Colonic mucosa (tissue), 4 donors: ENCODE results near the gene MCRIP2. TPM values are rescaled to one million over a fixed set of nuclear protein-coding genes. Genes with fewer than 3 reads are reported as not detected.

Experiments used
- DNase-seq: peaks from one replicate; pipeline ENCODE4 v3.0.0-alpha.2; 2020
- H3K27ac ChIP-seq: fragments of 200-600 bp; one replicate; pipeline ENCODE4 v1.8.0; 2021
- H3K27me3 ChIP-seq: fragments of 200-600 bp; one replicate; pipeline ENCODE4 v1.8.0; 2021
- H3K36me3 ChIP-seq: fragments of 200-600 bp; one replicate; pipeline ENCODE4 v1.8.0; 2021
- H3K4me1 ChIP-seq: fragments of 200-600 bp; one replicate; pipeline ENCODE4 v1.8.0; 2021; ENCODE audit warnings: mild to moderate bottlenecking
- H3K4me3 ChIP-seq: fragments of 200-600 bp; one replicate; pipeline ENCODE4 v1.8.0; 2021
- H3K9ac ChIP-seq, 2 donors: one replicate each; pipeline ENCODE4 v1.7.0; 2013; ENCODE audit warnings: control low read depth in 2 of 2, low read depth in 2 of 2, low read length in 2 of 2
- H3K9me3 ChIP-seq: fragments of 200-600 bp; one replicate; pipeline ENCODE4 v1.8.0; 2021
- intact Hi-C: fragments of 100-400 bp; cut with DNase I; formaldehyde crosslinking; loops from one replicate; pipeline ENCODE4 v1.14.1; 2022
- total RNA-seq, 2 donors: library from RNA; stranded (reverse); fragmentation: NEBNext Ultra II Directional in 1 of 2; extraction: Animal tissue kit (Norgen Biotek cat#: 25700) in 1 of 2; gene quantifications; one replicate each; pipeline ENCODE4 v1.2.1, GENCODE V29; 2021
- TF ChIP-seq, protein P1 (sequence below): fragments of 200-600 bp; IDR thresholded peaks from one replicate; pipeline ENCODE4 v1.8.0; 2022; ENCODE audit warnings: antibody characterized with exemption, mild to moderate bottlenecking
- donor health status: healthy.
- donor health status: DM: no; HTN: no; CAD: no.
- donor health status: DM: no; HTN: no; CAD: no.

The MCRIP2 gene
- total RNA-seq, 2 donors from 2014 or later, result 132 to 158 TPM

GRCh38 chr16:640614-641013 is 1.0 kb upstream of the MCRIP2 start:
- TF ChIP-seq, protein P1, sequence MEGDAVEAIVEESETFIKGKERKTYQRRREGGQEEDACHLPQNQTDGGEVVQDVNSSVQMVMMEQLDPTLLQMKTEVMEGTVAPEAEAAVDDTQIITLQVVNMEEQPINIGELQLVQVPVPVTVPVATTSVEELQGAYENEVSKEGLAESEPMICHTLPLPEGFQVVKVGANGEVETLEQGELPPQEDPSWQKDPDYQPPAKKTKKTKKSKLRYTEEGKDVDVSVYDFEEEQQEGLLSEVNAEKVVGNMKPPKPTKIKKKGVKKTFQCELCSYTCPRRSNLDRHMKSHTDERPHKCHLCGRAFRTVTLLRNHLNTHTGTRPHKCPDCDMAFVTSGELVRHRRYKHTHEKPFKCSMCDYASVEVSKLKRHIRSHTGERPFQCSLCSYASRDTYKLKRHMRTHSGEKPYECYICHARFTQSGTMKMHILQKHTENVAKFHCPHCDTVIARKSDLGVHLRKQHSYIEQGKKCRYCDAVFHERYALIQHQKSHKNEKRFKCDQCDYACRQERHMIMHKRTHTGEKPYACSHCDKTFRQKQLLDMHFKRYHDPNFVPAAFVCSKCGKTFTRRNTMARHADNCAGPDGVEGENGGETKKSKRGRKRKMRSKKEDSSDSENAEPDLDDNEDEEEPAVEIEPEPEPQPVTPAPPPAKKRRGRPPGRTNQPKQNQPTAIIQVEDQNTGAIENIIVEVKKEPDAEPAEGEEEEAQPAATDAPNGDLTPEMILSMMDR, result no peak
- H3K4me1 ChIP-seq, result peaks cover 10% of the 10 kb centered on the region
- peak overlapping the region; percentile 84 to 97 for H3K9ac ChIP-seq
- H3K27me3 ChIP-seq, result no peaks in the 10 kb centered on the region
- H3K27ac ChIP-seq, result no peak overlapping the region
- H3K36me3 ChIP-seq, result no peaks in the 10 kb centered on the region
- no peak overlapping the region for H3K4me3 ChIP-seq
- intact Hi-C loops, result no loop called here
- H3K9me3 ChIP-seq, result no peaks in the 10 kb centered on the region
- no peak for DNase-seq

DNA sequence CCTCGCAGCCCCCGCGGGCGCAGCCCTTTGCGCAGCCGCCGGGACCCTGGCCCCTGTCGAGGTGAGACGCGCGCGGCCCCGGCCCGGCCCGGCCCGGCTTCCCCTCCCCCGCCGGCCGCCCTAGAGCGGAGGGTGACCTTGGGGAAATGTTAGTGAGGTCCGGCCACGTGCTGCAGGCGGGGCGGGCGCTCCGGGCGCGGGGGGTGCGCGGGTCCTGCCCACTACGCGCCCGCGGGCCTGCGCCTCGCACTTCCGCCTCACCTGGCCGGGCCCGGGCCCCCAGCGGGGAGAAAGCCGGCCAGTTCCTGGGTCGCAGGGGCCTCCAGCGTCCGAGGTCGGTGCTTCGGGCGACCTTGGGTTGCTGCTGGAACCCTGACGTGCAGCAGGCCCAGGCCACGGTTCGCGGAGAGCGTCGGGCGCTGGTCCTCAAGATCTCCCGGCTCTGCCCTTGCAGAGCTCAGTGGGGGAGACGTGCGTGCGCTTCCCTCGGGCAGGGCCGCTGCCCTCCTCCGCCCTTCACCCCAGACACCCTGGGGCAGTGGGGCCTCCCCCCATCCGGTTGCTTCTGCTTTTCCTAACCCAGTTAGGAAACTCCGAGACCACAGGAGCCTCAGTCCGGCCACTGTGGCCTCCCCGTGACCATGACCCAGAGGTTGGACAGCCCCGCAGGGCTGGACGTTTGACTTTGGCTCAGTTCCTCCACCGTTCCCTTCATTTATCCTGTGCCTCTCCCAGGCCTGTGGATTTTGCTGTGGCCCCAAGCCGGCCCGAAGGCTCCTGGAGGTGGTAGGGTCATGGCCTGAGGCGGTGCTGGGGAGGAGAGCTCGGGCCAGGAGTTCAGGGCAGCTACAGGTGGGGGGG is 791 bp downstream of the MCRIP2 start:
- peaks cover 23% of the 10 kb centered on the region for H3K4me1 ChIP-seq
- H3K27ac ChIP-seq, result peak overlapping the region; percentile 86
- H3K36me3 ChIP-seq, result no peaks in the 10 kb centered on the region
- H3K9ac ChIP-seq, result peak overlapping the region; percentile 95 to 97
- no peaks in the 10 kb centered on the region for H3K9me3 ChIP-seq
- no peaks in the 10 kb centered on the region for H3K27me3 ChIP-seq
- peak; percentile 81 for DNase-seq
- TF ChIP-seq, protein P1, result no peak
- intact Hi-C loops, result no loop called here
- H3K4me3 ChIP-seq, result peak overlapping the region; percentile 87

GRCh38 chr16:643050-643368 is 1.4 kb downstream of the MCRIP2 start:
- H3K27ac ChIP-seq, result peak overlapping the region; percentile 86
- no peaks in the 10 kb centered on the region for H3K36me3 ChIP-seq
- DNase-seq, result no peak
- peak overlapping the region; percentile 95 to 97 for H3K9ac ChIP-seq
- H3K27me3 ChIP-seq, result no peaks in the 10 kb centered on the region
- H3K9me3 ChIP-seq, result no peaks in the 10 kb centered on the region
- peak overlapping the region; percentile 87 for H3K4me3 ChIP-seq
- intact Hi-C loops, result no loop called here
- H3K4me1 ChIP-seq, result peaks cover 29% of the 10 kb centered on the region
- TF ChIP-seq, protein P1, result no peak

- H3K36me3 ChIP-seq, result no peaks in the 10 kb centered on the region
- H3K4me3 ChIP-seq, result no peak overlapping the region
- intact Hi-C loops, result no loop called here
- peak overlapping the region; percentile 80 for H3K27ac ChIP-seq
- TF ChIP-seq, protein P1, result no peak
- peaks cover 34% of the 10 kb centered on the region for H3K4me1 ChIP-seq
- peak overlapping the region; percentile 12 to 95 for H3K9ac ChIP-seq
- no peaks in the 10 kb centered on the region for H3K9me3 ChIP-seq
- DNase-seq, result no peak
- no peaks in the 10 kb centered on the region for H3K27me3 ChIP-seq
Measured at GRCh38 chr16:644556-644955, 2.9 kb downstream of the MCRIP2 start.

DNA sequence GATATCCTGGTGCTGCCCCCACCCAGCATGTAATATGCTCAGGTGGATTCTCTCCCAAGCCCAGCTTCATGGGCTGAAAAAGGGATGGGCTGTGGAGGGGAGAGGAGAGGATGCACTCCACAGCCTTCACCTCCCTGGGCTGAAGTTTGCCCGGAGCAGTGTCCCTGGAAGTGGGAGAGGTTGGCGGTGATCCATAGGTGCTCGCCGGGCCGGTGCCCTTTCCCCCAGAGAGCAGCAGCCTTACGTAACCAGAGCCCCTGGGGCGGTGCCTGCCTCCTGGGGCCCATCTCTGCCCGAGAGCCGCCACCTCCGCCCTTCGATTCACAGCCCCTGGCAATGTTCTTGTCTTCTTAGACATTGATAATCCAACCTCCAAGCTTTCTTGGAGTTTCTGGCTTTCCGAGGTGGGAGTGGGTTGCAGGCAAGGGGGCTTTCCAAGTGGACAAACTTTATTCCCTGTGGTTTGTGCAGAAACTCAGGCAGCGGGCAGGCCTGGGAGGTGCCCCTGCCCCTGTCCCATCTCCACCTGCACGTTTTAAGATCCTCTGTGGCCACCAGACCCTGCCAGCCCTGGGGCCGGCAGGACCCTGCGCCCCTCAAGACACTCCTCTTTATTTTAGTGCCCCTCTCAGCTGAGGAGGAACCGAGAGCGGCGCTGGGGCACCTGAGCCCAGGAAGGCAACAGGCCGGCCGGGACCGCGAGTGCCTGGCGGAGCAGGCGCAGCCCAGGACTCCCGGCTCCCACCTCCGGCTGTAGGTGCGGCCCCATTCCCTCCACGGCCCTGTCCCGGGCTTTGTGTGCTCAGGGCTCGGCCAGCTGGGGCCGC is 4.4 kb downstream of the MCRIP2 start:
- Histone ChIP-seq H3K9me3 (no peaks in the 10 kb centered on the region), H3K36me3 (no peaks in the 10 kb centered on the region), H3K27ac (peak overlapping the region; percentile 80), H3K4me3 (peak overlapping the region; percentile 9), H3K27me3 (no peaks in the 10 kb centered on the region), H3K9ac (peak overlapping the region; percentile 80 to 95), H3K4me1 (peaks cover 40% of the 10 kb centered on the region)
- TF ChIP-seq, protein P1, result no peak
- intact Hi-C loops, result no loop called here
- DNase-seq, result no peak
